ENCODE measurements around the gene IFNL1. TPM values are rescaled to one million over a fixed set of nuclear protein-coding genes. Genes with fewer than 3 reads are reported as not detected.

Gene IFNL1
- total RNA-seq, 1 experiment from 2014 or later = not detected

DNA sequence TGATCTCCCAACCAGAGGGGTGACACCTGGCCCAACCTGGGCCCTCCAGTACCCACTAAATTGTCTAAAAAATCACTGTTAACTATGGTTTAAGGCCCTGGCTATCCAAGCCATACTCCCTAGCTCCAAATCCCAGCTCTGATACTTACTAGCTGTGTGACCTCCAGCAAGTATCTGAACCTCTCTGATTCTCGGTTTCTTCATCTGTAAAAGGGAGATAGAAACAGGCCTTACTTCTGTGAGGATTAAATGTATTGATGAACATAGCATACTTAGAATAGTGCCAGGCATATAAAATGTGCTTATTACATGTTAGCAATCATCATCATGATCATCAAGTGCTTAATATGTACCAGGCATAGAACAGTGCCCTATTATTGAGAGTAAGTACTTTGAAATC, 19.7 kb downstream of the IFNL1 start:
- ATAC-seq (no peak), DNase-seq (ENCODE audit: low spot score) (no peak)
- POLR2A ChIA-PET = no interaction called here
- peaks cover 14% of the 10 kb centered on the region for H3K4me1 Mint-ChIP-seq
- peaks cover 19% of the 10 kb centered on the region for H3K27me3 Mint-ChIP-seq (ENCODE audit: low read depth)
- H3K27ac Mint-ChIP-seq = no peak overlapping the region
- H3K9me3 Mint-ChIP-seq = no peaks in the 10 kb centered on the region
- TF ChIP-seq NR2C2 (CRISPR knock-in tag; IDR thresholded peaks at IDR 0.05) (no peak), SMAD4 (CRISPR knock-in tag; IDR thresholded peaks at IDR 0.05) (no peak), ESRRA (CRISPR knock-in tag; IDR thresholded peaks at IDR 0.05; ENCODE audit: borderline replicate concordance) (no peak), NFE2L1 (CRISPR knock-in tag; IDR thresholded peaks at IDR 0.05) (no peak), NR1H2 (CRISPR knock-in tag; IDR thresholded peaks at IDR 0.05) (no peak)
- TF ChIP-seq, protein P1, sequence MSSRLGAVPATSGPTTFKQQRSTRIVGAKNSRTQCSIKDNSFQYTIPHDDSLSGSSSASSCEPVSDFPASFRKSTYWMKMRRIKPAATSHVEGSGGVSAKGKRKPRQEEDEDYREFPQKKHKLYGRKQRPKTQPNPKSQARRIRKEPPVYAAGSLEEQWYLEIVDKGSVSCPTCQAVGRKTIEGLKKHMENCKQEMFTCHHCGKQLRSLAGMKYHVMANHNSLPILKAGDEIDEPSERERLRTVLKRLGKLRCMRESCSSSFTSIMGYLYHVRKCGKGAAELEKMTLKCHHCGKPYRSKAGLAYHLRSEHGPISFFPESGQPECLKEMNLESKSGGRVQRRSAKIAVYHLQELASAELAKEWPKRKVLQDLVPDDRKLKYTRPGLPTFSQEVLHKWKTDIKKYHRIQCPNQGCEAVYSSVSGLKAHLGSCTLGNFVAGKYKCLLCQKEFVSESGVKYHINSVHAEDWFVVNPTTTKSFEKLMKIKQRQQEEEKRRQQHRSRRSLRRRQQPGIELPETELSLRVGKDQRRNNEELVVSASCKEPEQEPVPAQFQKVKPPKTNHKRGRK (CRISPR knock-in tag; IDR thresholded peaks at IDR 0.05; ENCODE audit: borderline replicate concordance) = no peak
- TF ChIP-seq, protein P2, sequence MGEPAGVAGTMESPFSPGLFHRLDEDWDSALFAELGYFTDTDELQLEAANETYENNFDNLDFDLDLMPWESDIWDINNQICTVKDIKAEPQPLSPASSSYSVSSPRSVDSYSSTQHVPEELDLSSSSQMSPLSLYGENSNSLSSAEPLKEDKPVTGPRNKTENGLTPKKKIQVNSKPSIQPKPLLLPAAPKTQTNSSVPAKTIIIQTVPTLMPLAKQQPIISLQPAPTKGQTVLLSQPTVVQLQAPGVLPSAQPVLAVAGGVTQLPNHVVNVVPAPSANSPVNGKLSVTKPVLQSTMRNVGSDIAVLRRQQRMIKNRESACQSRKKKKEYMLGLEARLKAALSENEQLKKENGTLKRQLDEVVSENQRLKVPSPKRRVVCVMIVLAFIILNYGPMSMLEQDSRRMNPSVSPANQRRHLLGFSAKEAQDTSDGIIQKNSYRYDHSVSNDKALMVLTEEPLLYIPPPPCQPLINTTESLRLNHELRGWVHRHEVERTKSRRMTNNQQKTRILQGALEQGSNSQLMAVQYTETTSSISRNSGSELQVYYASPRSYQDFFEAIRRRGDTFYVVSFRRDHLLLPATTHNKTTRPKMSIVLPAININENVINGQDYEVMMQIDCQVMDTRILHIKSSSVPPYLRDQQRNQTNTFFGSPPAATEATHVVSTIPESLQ (CRISPR knock-in tag; IDR thresholded peaks at IDR 0.05) = no peak
- TF ChIP-seq, protein P3, sequence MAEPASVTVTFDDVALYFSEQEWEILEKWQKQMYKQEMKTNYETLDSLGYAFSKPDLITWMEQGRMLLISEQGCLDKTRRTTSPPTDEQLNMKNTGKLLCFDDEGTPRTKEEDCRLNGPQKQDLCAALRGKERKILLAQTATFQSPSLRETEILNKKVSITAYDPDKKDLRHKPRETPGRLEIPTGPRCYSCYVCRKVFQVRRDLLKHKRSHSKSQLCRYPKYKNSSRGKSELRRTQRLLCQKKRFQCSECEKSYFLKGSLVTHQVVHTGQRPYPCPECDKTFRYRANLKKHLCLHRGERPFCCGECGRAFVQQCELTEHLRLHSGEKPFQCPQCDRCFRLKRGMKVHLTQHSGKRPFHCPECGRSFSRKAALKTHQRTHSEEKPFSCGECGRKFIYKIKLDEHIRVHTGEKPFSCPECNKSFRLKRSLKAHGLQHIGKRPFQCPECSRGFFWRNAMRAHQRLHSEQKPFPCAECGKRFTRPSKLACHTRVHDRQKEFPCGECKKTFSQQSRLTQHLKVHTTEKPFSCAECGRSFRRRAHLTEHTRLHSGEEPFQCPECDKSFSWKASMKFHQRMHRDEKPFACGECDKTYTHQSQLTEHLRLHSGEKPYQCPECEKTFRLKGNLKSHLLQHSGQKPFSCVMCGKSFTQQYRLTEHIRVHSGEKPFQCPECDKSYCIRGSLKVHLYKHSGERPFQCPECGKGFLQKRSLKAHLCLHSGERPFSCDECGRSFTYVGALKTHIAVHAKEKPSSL (CRISPR knock-in tag; conservative IDR thresholded peaks at IDR 0.05) = no peak
- TF ChIP-seq, protein P4, sequence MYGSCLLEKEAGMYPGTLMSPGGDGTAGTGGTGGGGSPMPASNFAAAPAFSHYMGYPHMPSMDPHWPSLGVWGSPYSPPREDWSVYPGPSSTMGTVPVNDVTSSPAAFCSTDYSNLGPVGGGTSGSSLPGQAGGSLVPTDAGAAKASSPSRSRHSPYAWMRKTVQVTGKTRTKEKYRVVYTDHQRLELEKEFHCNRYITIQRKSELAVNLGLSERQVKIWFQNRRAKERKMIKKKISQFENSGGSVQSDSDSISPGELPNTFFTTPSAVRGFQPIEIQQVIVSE (CRISPR knock-in tag; IDR thresholded peaks at IDR 0.05; ENCODE audit: borderline replicate concordance) = no peak
- CTCF ChIA-PET = no interaction called here
- no peak overlapping the region for H3K4me3 Mint-ChIP-seq
- peaks cover 10% of the 10 kb centered on the region for H3K36me3 Mint-ChIP-seq

DNA sequence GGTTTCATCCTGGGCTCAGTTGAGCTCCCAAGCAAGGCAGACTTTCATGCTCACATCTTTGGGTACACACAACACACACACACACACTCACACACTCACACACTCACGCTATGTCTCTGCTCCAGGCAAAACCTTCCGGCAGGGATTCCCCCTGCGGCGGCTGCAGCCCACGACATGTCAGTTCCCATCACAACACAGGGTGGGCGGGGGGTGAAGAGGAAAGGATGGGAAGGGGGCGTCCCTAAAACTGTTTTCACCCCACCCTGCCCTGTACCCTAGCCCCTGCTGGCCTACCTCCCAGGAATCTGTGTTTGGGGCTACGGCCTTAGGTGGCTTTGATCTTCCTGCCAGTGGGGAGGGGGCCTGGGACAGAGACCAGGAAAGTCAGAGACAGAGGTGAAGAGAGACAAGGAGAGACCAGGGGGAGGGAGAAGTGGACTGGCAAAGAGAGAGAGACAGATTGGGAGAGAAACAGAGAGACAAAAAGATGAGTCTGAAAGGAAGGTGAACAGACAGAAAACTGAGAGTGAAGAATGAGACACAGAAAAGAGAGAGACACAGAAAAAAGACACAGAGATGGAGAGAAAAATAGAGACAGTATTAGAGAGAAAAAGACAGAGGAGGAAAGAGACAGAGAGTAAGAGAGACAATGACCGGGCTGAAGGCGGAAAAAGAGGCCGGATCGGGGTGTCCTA, 20.6 kb downstream of the IFNL1 start:
- Mint-ChIP-seq H3K4me3 (no peak overlapping the region), H3K9me3 (no peaks in the 10 kb centered on the region), H3K27ac (no peak overlapping the region), H3K4me1 (peaks cover 15% of the 10 kb centered on the region), H3K36me3 (peaks cover 7% of the 10 kb centered on the region), H3K27me3 (ENCODE audit: low read depth) (peaks cover 27% of the 10 kb centered on the region)
- POLR2A ChIA-PET = no interaction called here
- DNase-seq (ENCODE audit: low spot score) (no peak), ATAC-seq (no peak)
- CTCF ChIA-PET = interaction anchor here (0.5 kb wide), 1 partner anchor 95 kb away, joined by 3 read pairs; no protein-coding TSS in a partner anchor
- TF ChIP-seq, protein P5, sequence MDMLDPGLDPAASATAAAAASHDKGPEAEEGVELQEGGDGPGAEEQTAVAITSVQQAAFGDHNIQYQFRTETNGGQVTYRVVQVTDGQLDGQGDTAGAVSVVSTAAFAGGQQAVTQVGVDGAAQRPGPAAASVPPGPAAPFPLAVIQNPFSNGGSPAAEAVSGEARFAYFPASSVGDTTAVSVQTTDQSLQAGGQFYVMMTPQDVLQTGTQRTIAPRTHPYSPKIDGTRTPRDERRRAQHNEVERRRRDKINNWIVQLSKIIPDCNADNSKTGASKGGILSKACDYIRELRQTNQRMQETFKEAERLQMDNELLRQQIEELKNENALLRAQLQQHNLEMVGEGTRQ (CRISPR knock-in tag; IDR thresholded peaks at IDR 0.05) = no peak
- TF ChIP-seq, protein P6, sequence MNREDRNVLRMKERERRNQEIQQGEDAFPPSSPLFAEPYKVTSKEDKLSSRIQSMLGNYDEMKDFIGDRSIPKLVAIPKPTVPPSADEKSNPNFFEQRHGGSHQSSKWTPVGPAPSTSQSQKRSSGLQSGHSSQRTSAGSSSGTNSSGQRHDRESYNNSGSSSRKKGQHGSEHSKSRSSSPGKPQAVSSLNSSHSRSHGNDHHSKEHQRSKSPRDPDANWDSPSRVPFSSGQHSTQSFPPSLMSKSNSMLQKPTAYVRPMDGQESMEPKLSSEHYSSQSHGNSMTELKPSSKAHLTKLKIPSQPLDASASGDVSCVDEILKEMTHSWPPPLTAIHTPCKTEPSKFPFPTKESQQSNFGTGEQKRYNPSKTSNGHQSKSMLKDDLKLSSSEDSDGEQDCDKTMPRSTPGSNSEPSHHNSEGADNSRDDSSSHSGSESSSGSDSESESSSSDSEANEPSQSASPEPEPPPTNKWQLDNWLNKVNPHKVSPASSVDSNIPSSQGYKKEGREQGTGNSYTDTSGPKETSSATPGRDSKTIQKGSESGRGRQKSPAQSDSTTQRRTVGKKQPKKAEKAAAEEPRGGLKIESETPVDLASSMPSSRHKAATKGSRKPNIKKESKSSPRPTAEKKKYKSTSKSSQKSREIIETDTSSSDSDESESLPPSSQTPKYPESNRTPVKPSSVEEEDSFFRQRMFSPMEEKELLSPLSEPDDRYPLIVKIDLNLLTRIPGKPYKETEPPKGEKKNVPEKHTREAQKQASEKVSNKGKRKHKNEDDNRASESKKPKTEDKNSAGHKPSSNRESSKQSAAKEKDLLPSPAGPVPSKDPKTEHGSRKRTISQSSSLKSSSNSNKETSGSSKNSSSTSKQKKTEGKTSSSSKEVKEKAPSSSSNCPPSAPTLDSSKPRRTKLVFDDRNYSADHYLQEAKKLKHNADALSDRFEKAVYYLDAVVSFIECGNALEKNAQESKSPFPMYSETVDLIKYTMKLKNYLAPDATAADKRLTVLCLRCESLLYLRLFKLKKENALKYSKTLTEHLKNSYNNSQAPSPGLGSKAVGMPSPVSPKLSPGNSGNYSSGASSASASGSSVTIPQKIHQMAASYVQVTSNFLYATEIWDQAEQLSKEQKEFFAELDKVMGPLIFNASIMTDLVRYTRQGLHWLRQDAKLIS (CRISPR knock-in tag; IDR thresholded peaks at IDR 0.05; ENCODE audit: borderline replicate concordance) = no peak
- TF ChIP-seq JAZF1 (CRISPR knock-in tag; IDR thresholded peaks at IDR 0.05) (no peak), GTF2I (CRISPR knock-in tag; conservative IDR thresholded peaks at IDR 0.05) (no peak)
- TF ChIP-seq, protein P7, sequence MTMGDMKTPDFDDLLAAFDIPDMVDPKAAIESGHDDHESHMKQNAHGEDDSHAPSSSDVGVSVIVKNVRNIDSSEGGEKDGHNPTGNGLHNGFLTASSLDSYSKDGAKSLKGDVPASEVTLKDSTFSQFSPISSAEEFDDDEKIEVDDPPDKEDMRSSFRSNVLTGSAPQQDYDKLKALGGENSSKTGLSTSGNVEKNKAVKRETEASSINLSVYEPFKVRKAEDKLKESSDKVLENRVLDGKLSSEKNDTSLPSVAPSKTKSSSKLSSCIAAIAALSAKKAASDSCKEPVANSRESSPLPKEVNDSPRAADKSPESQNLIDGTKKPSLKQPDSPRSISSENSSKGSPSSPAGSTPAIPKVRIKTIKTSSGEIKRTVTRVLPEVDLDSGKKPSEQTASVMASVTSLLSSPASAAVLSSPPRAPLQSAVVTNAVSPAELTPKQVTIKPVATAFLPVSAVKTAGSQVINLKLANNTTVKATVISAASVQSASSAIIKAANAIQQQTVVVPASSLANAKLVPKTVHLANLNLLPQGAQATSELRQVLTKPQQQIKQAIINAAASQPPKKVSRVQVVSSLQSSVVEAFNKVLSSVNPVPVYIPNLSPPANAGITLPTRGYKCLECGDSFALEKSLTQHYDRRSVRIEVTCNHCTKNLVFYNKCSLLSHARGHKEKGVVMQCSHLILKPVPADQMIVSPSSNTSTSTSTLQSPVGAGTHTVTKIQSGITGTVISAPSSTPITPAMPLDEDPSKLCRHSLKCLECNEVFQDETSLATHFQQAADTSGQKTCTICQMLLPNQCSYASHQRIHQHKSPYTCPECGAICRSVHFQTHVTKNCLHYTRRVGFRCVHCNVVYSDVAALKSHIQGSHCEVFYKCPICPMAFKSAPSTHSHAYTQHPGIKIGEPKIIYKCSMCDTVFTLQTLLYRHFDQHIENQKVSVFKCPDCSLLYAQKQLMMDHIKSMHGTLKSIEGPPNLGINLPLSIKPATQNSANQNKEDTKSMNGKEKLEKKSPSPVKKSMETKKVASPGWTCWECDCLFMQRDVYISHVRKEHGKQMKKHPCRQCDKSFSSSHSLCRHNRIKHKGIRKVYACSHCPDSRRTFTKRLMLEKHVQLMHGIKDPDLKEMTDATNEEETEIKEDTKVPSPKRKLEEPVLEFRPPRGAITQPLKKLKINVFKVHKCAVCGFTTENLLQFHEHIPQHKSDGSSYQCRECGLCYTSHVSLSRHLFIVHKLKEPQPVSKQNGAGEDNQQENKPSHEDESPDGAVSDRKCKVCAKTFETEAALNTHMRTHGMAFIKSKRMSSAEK (CRISPR knock-in tag; IDR thresholded peaks at IDR 0.05; ENCODE audit: borderline replicate concordance) = no peak
- TF ChIP-seq, protein P4 (CRISPR knock-in tag; IDR thresholded peaks at IDR 0.05; ENCODE audit: borderline replicate concordance) = no peak
- TF ChIP-seq, protein P8, sequence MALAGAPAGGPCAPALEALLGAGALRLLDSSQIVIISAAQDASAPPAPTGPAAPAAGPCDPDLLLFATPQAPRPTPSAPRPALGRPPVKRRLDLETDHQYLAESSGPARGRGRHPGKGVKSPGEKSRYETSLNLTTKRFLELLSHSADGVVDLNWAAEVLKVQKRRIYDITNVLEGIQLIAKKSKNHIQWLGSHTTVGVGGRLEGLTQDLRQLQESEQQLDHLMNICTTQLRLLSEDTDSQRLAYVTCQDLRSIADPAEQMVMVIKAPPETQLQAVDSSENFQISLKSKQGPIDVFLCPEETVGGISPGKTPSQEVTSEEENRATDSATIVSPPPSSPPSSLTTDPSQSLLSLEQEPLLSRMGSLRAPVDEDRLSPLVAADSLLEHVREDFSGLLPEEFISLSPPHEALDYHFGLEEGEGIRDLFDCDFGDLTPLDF (CRISPR knock-in tag; IDR thresholded peaks at IDR 0.05) = no peak

Measured in WTC11 (cell line).